Testis (tissue), 2 donors: ENCODE measurements around the gene NPIPB6.

Experiments used
- CTCF ChIP-seq, 3 experiments: fragments of 450-650 bp in 2 of 3; fragments of 200-600 bp in 1 of 3; sonication (generic) in 1 of 3; IDR thresholded peaks; one replicate each; pipeline ENCODE4 v1.5.1; 2016 to 2019; ENCODE audit warnings: antibody characterized with exemption in 3 of 3, mild to moderate bottlenecking in 2 of 3, moderate library complexity in 1 of 3
- POLR2A ChIP-seq: fragments of 450-650 bp; IDR thresholded peaks from one replicate; pipeline ENCODE4 v1.6.1; 2017; ENCODE audit warnings: antibody characterized with exemption, mild to moderate bottlenecking, moderate library complexity

GRCh38 chr16:28295276-28295675 lies 68.0 kb downstream of the NPIPB6 start:
- TF ChIP-seq CTCF (IDR thresholded peaks at IDR 0.05) (no peak), POLR2A (no peak)
